Suprapubic skin (tissue), 4 donors: ENCODE data around the gene CXCL1. TPM values are rescaled to one million over a fixed set of nuclear protein-coding genes. Genes with fewer than 3 reads are reported as not detected.

ENCODE experiments used
- DNase-seq, 2 donors: peaks; one replicate each; pipeline ENCODE4 v3.0.0-alpha.2; 2019; ENCODE audit warnings: low spot score in 2 of 2
- H3K27ac ChIP-seq: fragments of 200-600 bp; sonication (generic); one replicate; pipeline ENCODE4 v1.5.1; 2019
- H3K27me3 ChIP-seq: fragments of 200-600 bp; sonication (generic); one replicate; pipeline ENCODE4 v1.5.1; 2019
- H3K36me3 ChIP-seq: fragments of 200-600 bp; sonication (generic); one replicate; pipeline ENCODE4 v1.5.1; 2019
- H3K4me1 ChIP-seq: fragments of 200-600 bp; sonication (generic); one replicate; pipeline ENCODE4 v1.5.1; 2019
- H3K4me3 ChIP-seq: fragments of 200-600 bp; sonication (generic); one replicate; pipeline ENCODE4 v1.5.1; 2019; ENCODE audit warnings: mild to moderate bottlenecking
- H3K9me3 ChIP-seq: fragments of 200-600 bp; sonication (generic); one replicate; pipeline ENCODE4 v1.5.1; 2019
- CTCF ChIP-seq, 2 donors: fragments of 200-600 bp in 1 of 2; fragments of 450-650 bp in 1 of 2; sonication (generic) in 1 of 2; IDR thresholded peaks; one replicate each; pipeline ENCODE4 v1.5.1; 2016 to 2019; ENCODE audit warnings: antibody characterized with exemption in 2 of 2, mild to moderate bottlenecking in 1 of 2, moderate library complexity in 1 of 2
- EP300 ChIP-seq: sonication (generic); formaldehyde crosslinking; IDR thresholded peaks from one replicate; pipeline ENCODE4 v1.6.1; 2017; ENCODE audit warnings: antibody characterized with exemption
- POLR2A ChIP-seq, 2 donors: fragments of 450-650 bp; IDR thresholded peaks; one replicate each; pipeline ENCODE4 v1.6.1; 2017; ENCODE audit warnings: antibody characterized with exemption in 2 of 2, mild to moderate bottlenecking in 2 of 2, moderate library complexity in 2 of 2
- POLR2AphosphoS5 ChIP-seq, 3 donors: sonication (generic); formaldehyde crosslinking; IDR thresholded peaks; one replicate each; pipeline ENCODE4 v1.6.1; 2017; ENCODE audit warnings: antibody characterized with exemption in 3 of 3
- WGBS: methylation state at CpG from one replicate; pipeline ENCODE4 v1.1.5; 2018; 5-methylcytosine and 5-hydroxymethylcytosine counted together
- total RNA-seq, 4 donors: library from RNA; depleted of rRNA; stranded (reverse); fragments of >200 nt; gene quantifications; one replicate each; pipeline ENCODE4 v1.1.0, GENCODE V29; 2016

The CXCL1 gene
- total RNA-seq, 4 donors from 2014 or later: 0.59 to 1.7 TPM; not detected in 2

DNA sequence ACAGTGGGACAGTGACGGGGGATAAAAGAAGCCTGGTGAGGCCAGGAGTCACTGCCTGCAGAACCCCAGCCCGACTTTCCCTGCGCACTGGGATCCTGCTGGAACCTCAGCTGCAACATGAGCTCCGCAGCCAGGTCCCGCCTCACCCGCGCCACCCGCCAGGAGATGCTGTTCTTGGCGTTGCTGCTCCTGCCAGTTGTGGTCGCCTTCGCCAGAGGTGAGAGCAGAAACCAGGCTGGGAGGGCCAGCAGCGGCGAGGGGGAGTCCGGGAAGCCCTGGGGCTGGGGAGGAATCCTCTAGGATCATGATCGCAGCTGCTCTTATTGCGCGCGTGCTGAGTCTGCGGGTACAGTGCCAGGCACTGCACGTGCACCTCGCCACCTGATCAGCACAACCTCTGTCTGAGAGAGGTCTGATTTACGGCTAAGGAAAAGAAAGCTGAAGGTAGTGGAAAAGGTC is 15.9 kb upstream of the CXCL1 start, which contains the start of gene PF4V1:
PF4V1 (plus strand) TSS at position 51 of the 459 bp plus-strand sequence; CDS start at position 118, 67 bp downstream.
- Histone ChIP-seq H3K36me3 (no peaks in the 10 kb centered on the region), H3K27me3 (peaks cover 6% of the 10 kb centered on the region), H3K4me1 (peaks cover 8% of the 10 kb centered on the region), H3K27ac (no peak within 1 kb of the TSS), H3K9me3 (no peaks in the 10 kb centered on the region), H3K4me3 (peak within 1 kb of the TSS; percentile 26)
- 27% methylated on average over 21 of the region's 22 CpGs for WGBS
- TF ChIP-seq CTCF (IDR thresholded peaks at IDR 0.05) (peak in 1 of 2 donors; percentile 11), POLR2AphosphoS5 (IDR thresholded peaks at IDR 0.05) (no peak)
- peak in 1 of 2 donors; percentile 79 for DNase-seq

DNA sequence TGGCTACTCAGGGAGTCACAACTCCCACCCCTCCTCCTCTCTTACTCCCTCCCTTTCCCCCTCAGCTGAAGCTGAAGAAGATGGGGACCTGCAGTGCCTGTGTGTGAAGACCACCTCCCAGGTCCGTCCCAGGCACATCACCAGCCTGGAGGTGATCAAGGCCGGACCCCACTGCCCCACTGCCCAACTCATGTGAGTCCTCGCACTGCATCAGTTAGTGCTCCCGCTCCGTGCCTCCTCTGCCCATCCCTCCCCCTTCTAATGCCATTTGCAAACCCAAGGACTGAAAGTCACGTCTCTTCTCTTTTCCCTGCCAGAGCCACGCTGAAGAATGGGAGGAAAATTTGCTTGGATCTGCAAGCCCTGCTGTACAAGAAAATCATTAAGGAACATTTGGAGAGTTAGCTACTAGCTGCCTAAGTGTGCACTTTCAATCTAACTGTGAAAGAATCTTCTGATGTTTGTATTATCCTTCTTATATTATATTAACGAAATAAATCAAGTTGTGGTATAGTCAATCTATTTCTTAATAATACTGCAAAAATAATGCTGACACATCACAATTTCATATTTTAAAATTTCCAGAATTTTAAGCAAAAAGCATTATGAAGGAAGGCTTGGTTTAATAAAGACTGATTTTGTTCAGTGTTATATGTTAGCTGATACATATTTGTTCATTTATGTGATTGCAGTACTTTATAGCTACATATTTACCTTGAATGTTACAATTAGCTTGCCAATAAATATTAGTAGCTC is 15.3 kb upstream of the CXCL1 start:
- H3K9me3 ChIP-seq: no peaks in the 10 kb centered on the region
- TF ChIP-seq POLR2A (IDR thresholded peaks at IDR 0.05) (no peak), EP300 (no peak), CTCF (IDR thresholded peaks at IDR 0.05) (no peak), POLR2AphosphoS5 (IDR thresholded peaks at IDR 0.05) (no peak)
- H3K4me1 ChIP-seq: peaks cover 8% of the 10 kb centered on the region
- H3K4me3 ChIP-seq: peak overlapping the region; percentile 26
- no peak for DNase-seq
- peaks cover 6% of the 10 kb centered on the region for H3K27me3 ChIP-seq
- WGBS: 27% methylated on average over 8 of the region's 8 CpGs
- no peak overlapping the region for H3K27ac ChIP-seq
- H3K36me3 ChIP-seq: no peaks in the 10 kb centered on the region

DNA sequence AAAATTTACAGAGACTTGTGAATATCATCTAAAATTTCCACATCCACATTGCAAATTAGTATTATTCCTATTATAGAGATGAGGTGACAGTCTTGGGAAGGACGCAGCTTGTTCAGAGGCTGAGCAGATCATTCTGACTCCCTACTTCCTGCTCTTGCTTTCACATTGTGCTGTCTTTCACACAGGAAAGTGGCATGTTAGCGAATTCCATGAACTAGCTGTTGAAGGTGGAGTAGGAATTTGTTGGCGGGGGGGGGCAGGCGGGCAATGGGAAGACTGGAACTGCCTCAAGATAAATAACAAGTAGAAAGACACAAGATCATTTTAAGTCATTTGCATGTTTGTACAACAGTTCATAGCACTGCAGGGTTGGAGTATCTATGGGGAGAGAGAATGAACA is 13.8 kb upstream of the CXCL1 start:
- Histone ChIP-seq H3K36me3 (no peaks in the 10 kb centered on the region), H3K27me3 (peaks cover 6% of the 10 kb centered on the region), H3K4me1 (peaks cover 8% of the 10 kb centered on the region), H3K9me3 (no peaks in the 10 kb centered on the region), H3K4me3 (no peak overlapping the region), H3K27ac (no peak overlapping the region)
- no peak for DNase-seq
- 64% methylated on average over 4 of the region's 4 CpGs for WGBS
- no peak for TF ChIP-seq EP300
- no peak for TF ChIP-seq POLR2A (IDR thresholded peaks at IDR 0.05)
- no peak for TF ChIP-seq CTCF (IDR thresholded peaks at IDR 0.05)
- no peak for TF ChIP-seq POLR2AphosphoS5 (IDR thresholded peaks at IDR 0.05)

- H3K27me3 ChIP-seq: peaks cover 6% of the 10 kb centered on the region
- no peak for DNase-seq
- no peak overlapping the region for H3K27ac ChIP-seq
- H3K9me3 ChIP-seq: no peaks in the 10 kb centered on the region
- no peak overlapping the region for H3K4me3 ChIP-seq
- TF ChIP-seq POLR2AphosphoS5 (IDR thresholded peaks at IDR 0.05) (no peak), EP300 (no peak), POLR2A (IDR thresholded peaks at IDR 0.05) (no peak), CTCF (IDR thresholded peaks at IDR 0.05) (no peak)
- peaks cover 8% of the 10 kb centered on the region for H3K4me1 ChIP-seq
- no peaks in the 10 kb centered on the region for H3K36me3 ChIP-seq
These were observed 12.7 kb upstream of the CXCL1 start for GRCh38 chr4:73856518-73856917.

GRCh38 chr4:73859614-73860088 is 9.5 kb upstream of the CXCL1 start:
- no peak for TF ChIP-seq POLR2A (IDR thresholded peaks at IDR 0.05)
- TF ChIP-seq POLR2AphosphoS5 (IDR thresholded peaks at IDR 0.05): no peak
- no peak for TF ChIP-seq EP300
- no peak for TF ChIP-seq CTCF (IDR thresholded peaks at IDR 0.05)
- no peaks in the 10 kb centered on the region for H3K27me3 ChIP-seq
- no peak overlapping the region for H3K27ac ChIP-seq
- no peaks in the 10 kb centered on the region for H3K36me3 ChIP-seq
- DNase-seq: no peak
- no peaks in the 10 kb centered on the region for H3K9me3 ChIP-seq
- no peak overlapping the region for H3K4me3 ChIP-seq
- no peaks in the 10 kb centered on the region for H3K4me1 ChIP-seq
